GM20431 (cell line): ENCODE measurements around the gene RAB29.

Experiments
- in situ Hi-C: fragments of 300-500 bp; cut with MseI, MboI; formaldehyde crosslinking; loops from one replicate; pipeline ENCODE4 v1.15.0; 2020; ENCODE audit warnings: low sequenced_read_pairs; ENCODE audit not compliant: unreplicated experiment

RAB29 gene

DNA sequence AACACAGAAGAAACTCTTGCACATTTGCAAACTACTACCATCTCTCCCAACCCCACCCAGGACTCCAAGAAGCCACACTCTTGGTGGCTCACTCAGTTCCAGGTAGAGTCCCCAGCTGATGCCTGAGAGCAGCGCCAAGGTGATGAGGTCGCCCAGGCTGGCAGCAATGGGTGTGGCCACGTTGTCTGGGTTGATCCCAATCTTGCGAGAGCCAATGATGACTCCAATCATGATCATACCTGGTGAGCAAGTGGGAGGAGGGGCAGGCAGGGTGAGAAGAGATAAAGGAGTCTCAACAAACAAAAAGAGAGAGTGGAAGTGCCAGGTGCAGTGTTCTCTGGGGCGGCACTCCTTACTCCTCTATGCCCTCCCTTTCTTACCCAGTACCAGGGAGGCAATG lies 23.3 kb upstream of the RAB29 start:
- in situ Hi-C loops, result loop anchor here (25.0 kb wide), 1 partner anchor 314 kb away; the partner anchor contains the start of gene AVPR1B

DNA sequence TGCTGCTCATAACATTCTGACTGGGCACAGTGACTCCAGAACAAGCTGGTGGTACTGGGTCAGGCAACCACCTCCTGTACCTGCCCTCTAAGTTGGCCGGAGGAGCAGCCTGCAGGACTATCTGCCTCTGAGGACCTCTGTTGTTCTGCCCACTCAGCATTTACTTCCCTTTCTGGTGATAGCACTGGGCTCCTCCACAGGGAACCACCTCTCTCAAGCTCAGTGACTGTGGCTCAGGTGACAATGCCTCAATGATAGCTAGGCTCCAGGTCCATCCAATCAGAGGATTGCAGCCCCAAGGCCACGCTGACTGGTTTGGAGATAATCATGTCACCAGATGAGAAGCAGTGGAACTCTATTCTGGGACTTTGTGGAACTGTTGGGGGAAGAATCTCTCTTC lies 21.9 kb upstream of the RAB29 start:
- in situ Hi-C loops, result loop anchor here (25.0 kb wide), 1 partner anchor 315 kb away; the partner anchor contains the start of gene AVPR1B

DNA sequence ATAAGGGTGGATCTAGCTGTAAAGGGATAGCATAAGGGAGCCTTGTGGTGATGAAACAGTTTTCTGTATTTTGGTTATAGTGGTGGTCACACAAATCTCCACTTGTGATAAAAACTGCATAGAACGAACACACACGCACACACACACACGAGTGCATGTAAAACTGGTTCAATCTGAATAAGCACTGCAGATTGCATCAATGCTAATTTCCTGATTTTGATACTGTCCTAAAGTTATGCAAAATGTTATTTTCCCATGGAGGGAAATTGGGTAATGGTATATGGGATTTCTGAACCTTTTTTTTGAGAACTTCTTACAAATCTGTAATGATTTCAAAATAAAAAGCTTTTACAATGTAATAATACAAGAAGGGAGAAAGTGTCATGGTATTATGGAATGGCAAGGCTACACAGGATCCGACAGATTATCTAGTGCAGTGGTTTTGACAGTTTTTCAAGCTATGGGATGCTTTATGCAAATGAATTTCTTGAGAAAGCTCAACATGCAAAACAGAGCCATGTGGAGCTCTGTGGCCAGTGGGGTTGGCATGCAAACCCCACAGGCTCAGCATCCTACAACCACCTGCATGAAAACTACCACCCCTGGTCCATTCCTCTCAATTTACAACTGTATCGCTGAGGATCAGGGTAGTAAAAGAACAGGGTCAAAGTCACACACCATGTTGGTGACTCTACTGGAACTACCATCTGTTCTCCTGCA lies 18.9 kb upstream of the RAB29 start:
- in situ Hi-C loops, result loop anchor here (25.0 kb wide), 1 partner anchor 318 kb away; the partner anchor contains the start of gene AVPR1B

DNA sequence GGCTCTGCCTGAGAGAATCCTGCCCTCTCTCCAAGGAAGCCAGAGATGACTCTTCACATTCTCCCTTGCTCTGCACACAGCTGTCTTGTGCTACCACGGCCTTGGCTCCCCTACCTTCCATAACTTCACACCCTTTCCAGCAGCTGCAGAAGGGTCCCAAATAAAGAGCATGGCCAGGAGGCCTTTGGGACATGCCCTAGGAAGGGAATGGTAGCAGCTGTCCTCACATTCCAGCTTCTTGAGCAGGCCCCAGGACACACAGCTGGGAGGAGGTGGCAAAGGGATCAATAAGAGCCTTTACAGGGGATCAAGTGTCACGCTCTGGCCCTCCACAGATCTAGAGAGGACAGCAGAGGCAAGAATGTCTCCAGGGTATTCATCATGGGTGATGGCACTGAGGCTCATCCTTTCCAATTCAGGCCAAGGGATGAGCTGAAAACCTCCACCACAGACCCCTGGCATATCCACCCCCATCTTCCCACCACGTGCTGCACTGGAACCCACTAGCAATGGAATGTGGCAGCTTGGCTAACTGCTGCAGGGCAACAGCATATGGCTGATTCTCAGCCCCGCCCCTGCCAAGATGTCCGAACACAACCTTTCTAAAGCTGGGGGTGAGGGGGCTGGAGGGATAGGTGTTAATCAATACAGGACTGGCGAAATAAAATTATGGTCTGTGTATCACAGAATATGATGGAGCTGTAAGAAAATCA lies 17.8 kb upstream of the RAB29 start:
- in situ Hi-C loops, result loop anchor here (25.0 kb wide), 1 partner anchor 319 kb away; the partner anchor contains the start of gene AVPR1B

DNA sequence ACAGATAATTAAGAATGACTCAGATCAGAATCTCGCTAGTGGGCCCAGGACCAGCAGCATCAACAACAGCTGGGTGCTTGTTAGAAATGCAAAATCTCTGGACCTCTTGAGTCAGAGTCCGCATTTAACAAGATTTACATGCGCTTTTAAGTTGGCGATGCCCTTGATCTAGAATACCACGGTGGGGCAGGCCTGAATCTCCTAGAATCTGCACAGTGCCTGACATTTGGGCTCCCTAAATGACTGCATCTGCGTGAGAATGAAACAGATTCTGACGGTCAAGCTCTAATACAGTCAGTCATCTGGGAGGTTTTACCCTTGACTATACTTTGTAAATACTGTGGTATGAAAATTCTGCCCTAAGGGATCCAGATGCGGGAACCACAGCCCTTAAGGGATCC lies 17.2 kb upstream of the RAB29 start:
- in situ Hi-C loops, result loop anchor here (25.0 kb wide), 1 partner anchor 320 kb away; the partner anchor contains the start of gene AVPR1B

DNA sequence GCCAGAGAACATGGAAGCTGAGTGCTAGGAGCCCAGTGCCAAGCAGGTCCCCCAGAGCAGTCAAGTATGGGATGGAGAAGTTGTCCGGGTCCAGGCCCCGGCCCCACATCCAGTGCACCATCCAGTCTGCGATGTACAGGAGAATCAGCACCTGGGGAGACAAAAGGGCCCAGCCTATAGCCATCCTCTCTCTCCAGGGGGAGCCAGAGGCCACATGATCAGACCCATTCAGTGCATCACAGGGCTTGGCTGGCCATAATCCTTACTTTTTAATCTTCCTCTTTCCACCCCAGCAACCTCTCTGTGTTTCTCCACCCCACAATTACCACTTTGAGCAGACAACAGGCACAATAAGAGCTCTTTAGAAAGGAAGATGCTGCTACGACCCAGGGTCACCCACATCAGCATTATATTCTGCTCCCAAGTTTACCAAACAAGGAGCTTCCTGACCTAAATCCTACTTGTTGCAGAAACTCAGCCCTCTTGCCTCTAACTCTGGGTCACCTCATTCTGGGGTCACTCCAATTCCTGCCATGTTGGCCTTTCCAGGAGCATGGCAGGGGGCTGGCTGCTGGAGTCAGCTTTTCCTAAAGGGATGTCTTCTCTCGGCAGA lies 16.4 kb upstream of the RAB29 start:
- in situ Hi-C loops, result loop anchor here (25.0 kb wide), 1 partner anchor 321 kb away; the partner anchor contains the start of gene AVPR1B

DNA sequence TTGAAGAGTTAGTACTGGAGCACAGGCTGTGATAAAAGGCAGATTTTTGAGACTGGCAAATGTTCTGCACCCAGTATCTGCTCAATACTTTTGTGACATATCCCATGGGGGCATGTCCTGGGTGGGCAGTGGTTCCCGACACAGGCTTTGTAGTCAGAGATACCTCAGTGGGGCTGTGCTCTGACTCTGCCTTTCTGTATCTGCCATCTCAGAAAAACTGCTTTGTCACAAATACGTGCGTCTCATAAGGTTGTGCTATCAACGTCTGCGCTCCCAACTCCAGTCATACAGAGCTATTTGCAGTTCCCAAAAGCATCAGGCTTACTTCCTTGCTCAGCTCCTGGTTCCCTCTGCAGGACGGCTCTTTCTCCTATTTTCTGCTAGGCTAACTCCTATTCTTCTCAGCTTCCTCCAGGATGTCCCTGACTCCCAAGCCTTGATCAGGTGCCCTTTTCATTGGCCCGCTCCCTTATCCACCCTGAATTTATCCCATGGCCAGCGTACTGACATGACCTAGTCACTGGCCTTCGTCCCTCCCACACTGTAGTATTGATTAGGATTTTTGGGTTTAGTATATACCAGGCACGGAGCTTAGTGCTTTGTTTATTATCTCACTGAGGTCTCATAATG lies 12.1 kb upstream of the RAB29 start:
- in situ Hi-C loops, result loop anchor here (25.0 kb wide), 1 partner anchor 325 kb away; the partner anchor contains the start of gene AVPR1B

DNA sequence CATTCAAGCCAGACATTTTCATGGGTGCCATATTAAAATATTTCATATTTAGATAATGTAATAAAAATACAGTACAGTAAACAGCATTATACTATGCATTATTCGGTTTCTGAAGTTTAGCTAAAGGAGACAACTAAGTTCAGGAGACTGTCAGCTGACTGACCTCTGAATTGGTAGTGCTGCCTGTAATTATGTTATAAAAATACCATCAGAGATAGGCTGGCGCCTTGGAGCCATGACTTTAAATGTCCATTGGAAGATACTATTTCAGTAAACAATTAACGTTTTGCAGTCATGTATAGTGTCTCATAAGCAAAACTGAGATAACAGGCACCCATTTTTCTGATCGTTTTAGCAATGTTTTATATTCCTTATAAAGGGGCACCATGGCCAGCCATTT lies 11.3 kb upstream of the RAB29 start:
- in situ Hi-C loops, result loop anchor here (25.0 kb wide), 1 partner anchor 326 kb away; the partner anchor contains the start of gene AVPR1B

DNA sequence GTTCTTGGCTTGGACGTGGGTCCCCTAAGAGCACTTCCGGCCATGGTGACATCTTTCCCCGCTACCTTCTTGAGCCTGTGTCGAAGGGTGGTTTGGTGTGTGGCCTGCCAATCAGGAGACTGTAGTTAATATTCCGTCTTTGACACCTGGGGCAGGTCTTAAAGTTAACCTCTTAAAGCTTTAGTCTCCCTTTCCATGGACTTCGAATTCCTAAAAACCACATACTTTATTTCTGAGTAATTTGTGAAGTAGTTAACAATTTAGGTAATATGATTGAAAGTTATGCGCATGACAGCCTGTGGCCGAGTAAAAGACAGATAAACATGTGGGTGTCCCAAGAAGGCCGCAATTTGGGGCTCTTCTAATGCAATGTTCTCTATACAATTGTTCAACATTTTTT lies 10.2 kb upstream of the RAB29 start:
- in situ Hi-C loops, result loop anchor here (25.0 kb wide), 1 partner anchor 327 kb away; the partner anchor contains the start of gene AVPR1B

DNA sequence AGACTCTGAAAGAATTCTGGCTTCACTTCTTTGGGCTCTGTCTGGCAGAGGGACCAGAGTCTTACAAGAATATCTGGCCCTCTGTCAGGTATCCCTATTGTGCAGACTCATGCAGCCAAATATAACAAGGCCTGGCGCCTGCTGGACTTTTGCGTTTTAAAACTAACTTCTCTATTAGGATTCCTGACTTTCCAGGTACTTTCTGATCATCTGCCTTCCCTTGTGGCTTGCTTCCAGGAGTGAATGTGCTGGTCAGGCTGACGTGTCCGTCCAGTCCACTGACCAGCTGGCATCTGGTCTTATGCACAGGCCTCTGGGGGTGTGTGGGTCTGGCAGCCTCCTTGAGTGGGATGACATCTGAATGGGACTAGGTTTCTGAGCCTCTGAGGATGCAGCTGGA lies 8.6 kb upstream of the RAB29 start:
- in situ Hi-C loops, result loop anchor here (25.0 kb wide), 1 partner anchor 328 kb away; the partner anchor contains the start of gene AVPR1B

DNA sequence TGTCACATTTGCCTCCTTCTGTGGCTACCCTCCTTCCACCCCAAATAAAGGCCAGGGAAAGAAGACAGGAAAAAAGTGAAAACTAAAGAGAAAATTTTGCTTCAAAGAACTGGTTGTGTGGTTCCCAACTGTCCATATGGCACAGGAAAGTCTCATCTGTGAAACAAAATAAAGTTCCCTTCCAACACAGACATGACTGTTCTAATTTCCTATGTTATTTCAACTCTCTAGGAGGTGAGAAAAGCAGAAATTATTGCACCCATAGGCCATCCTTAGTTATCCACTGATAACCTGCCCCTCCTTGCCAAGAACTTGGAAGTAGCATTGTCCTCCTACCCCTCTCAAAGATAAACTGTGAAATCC lies 8.1 kb upstream of the RAB29 start:
- in situ Hi-C loops, result loop anchor here (25.0 kb wide), 1 partner anchor 329 kb away; the partner anchor contains the start of gene AVPR1B

DNA sequence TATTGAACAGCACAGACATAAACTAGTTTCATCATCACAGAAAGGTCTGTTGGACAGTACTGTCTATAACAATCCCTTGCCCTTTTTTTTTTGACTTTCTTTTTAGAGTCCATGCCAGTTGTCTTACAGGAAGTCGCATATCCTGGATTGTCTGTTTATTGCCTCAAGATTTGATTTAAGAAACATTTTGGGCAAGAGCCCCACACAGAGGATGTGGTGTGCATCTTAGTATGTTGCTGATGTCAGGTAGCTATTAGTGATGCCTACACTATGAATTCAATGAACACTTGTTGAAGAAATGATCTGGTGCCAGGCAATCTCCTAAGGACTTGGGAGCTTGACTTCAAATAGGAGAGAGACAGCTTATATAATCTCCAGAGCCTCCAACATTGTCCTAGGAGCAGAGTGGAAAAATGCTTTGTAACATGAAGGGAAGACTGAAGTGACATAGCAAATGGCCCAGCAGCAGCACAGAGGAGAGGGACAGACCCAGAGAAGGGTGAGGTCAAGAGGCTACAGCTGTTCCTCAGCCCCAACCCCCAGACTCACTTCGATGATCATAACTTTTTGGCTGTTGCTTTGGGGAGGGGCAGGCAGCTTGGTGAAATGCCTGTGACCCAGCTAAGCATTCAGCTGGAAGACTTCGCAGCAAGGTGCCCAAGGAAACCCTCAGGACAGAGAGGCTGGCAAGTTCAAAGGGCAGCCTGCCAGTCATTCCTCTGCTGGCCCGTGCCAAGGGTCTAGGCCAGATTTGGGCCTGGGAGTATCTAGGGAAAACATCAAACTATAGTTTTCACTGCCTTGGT lies 7.5 kb upstream of the RAB29 start:
- in situ Hi-C loops, result loop anchor here (25.0 kb wide), 1 partner anchor 329 kb away; the partner anchor contains the start of gene AVPR1B

DNA sequence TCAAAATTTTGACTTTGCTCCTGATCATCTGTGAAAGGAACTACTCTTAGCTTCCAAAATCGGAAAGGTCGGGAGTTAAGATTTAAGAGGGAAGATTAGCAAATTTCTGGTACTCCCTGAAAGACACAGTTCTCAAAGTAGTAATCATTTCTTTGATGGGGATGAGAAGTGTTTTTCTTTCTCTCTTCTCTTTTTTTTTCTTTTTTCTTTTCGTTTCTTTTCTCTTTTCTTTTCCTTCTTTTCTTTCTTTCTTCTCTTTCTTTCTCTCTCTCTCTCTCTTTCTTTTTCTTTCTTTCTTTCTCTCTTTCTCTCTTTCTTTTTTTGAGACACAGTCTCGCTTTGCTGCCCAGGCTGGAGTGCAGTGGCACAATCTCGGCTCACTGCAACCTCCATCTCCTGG lies 5.1 kb upstream of the RAB29 start:
- in situ Hi-C loops, result loop anchor here (25.0 kb wide), 1 partner anchor 332 kb away; the partner anchor contains the start of gene AVPR1B

DNA sequence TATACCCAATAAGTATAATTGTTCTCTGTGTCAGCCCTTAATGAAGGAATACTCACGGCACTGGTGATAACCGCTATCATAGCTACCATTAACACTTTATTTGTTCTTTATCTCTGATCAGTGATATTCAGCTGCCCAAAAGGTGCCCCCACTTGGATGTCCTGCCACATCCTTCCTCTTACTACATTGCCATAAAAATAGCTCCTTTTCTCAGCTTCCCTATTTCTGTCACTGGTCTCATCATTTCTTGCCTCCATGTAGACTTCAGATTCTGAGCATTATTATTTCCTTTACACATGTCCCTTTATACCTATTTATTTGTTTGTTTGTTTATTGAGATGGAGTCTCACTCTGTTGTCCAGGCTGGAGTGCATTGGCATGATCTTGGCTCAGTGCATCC lies 2.7 kb upstream of the RAB29 start:
- in situ Hi-C loops, result loop anchor here (25.0 kb wide), 1 partner anchor 334 kb away; the partner anchor contains the start of gene AVPR1B

DNA sequence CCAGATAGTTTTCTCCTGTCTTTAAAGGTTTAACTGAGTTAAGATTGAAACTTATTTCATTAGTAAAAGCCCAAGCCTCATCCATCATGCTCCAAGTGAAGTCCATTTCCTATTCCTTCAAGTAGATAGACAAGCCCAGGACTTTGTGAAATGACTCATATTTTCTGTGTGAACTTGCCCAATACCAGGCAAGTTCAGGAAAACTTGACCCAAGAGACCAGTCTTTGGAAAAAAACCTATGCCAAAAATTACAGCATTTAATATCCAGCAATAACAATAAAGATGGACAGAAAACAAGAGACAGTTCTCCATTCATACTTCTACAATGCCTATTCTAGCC lies 405 bp upstream of the RAB29 start:
- in situ Hi-C loops, result loop anchor here (25.0 kb wide), 1 partner anchor 337 kb away; the partner anchor contains the start of gene AVPR1B

DNA sequence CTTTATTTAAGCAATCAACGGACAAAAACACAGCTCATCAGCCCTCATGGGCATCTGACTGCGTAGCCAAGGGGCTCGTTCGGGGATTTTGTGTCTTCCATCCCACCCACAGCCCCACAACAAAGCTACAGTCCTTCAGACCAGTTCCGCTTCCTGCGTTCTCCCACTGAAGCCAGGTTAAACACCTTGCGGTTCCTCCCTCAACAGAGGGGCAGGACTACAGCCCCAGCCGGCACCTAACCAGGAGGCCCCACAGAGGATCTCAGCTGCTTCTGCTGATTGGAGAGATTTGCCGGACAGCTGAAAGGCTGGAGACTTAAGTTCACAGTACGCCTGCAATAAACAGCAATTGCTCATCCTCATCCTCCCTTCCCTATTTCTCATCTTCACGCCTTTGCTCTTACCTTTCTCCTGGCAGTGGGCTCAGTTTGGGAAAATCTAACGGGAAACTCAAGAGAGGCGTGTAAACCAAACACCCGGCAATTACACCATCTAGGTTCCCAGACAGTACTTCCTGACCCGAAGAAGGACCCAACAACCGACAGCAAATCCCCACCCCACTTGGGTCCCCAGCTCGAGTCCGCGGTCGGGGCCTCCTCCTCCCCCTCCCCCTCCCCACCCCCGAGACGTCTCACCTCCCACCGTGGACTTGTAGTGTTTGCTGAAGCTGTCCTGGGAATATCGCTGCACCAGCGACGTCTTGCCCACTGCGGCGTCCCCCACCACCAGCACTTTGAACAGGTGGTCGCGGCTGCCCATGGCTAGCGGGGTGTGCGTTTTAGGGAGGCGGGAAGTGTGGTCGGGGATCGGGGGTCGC lies 876 bp downstream of the RAB29 start:
- in situ Hi-C loops, result loop anchor here (25.0 kb wide), 1 partner anchor 338 kb away; the partner anchor contains the start of gene AVPR1B

DNA sequence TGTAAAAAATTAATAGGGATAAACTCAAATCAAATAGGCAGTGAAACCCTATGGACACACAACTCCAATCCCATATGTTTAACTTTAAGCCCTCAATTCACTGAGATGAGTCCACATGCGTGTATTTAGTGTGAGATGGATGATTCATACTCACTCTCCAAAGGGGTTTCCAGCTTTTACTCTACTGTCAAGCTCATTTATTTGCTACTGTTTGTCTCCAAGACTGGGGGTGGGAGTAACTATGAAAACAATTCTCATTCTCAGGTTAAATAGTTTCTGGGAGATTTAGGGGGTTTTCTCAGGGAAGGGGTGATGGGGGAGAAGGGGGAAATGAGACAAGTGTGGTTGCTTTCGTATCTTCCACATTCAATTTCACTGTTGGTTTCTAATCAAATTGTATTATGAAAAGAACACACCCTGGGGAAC lies 2.7 kb downstream of the RAB29 start:
- in situ Hi-C loops, result no loop called here

DNA sequence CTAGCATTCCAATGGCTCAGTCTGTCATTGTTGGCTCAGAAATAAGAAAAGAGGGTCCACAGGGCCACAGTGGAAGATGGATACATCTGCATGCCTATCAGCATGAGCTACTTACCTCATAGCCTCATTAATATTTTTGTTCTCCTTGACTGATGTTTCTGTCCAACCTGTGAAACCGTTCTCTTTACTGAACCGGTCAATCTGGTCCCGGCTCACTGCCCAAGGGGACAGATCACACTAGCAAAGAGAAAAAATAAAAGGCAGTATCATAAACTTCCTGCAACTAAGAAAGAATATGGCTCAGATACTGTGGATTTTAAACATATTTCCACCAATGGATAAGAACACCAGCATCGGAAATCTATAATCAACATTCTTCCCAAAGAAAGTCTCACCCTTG lies 4.7 kb downstream of the RAB29 start:
- in situ Hi-C loops, result no loop called here
